ENCODE data around the gene RDH14. TPM values are rescaled to one million over a fixed set of nuclear protein-coding genes. Genes with fewer than 3 reads are reported as not detected.

The RDH14 gene
- polyA plus RNA-seq, 4 donors = 9.7 to 31.6 (median 18.0) TPM

GRCh38 chr2:18599509-18600254, 39.2 kb upstream of the RDH14 start:
- H3K4me1 ChIP-seq (ENCODE audit: control insufficient read depth in 3 of 3, insufficient read depth in 2 of 3, low read depth in 1 of 3, low read length in 2 of 3) = no peaks in the 10 kb centered on the region
- no peaks in the 10 kb centered on the region for H3K27me3 ChIP-seq (ENCODE audit: control insufficient read depth in 3 of 3, insufficient read depth in 3 of 3, low read length in 3 of 3)
- no peak for DNase-seq
- FAIRE-seq = no peak
- H3K4me3 ChIP-seq (ENCODE audit: low read depth in 1 of 3, low read length in 3 of 3) = no peak overlapping the region
- peaks cover 0 to 3% of the 10 kb centered on the region in 2 donors for H3K9me3 ChIP-seq (ENCODE audit: control insufficient read depth in 2 of 2, insufficient read depth in 1 of 2, low read depth in 1 of 2, low read length in 1 of 2)
- H3K36me3 ChIP-seq (ENCODE audit: control insufficient read depth in 3 of 3, insufficient read depth in 2 of 3, low read depth in 1 of 3, low read length in 3 of 3) = no peaks in the 10 kb centered on the region
- 62 to 70% (median 66%) methylated on average over 2 of the region's 2 CpGs for WGBS, 3 donors
- H3K27ac ChIP-seq (ENCODE audit: low read depth in 1 of 3, low read length in 2 of 3) = no peak overlapping the region

GRCh38 chr2:18598848-18599484, 38.5 kb upstream of the RDH14 start:
- Histone ChIP-seq H3K4me3 (ENCODE audit: low read depth in 1 of 3, low read length in 3 of 3) (no peak overlapping the region), H3K36me3 (ENCODE audit: control insufficient read depth in 3 of 3, insufficient read depth in 2 of 3, low read depth in 1 of 3, low read length in 3 of 3) (no peaks in the 10 kb centered on the region), H3K27me3 (ENCODE audit: control insufficient read depth in 3 of 3, insufficient read depth in 3 of 3, low read length in 3 of 3) (no peaks in the 10 kb centered on the region), H3K9me3 (ENCODE audit: control insufficient read depth in 2 of 2, insufficient read depth in 1 of 2, low read depth in 1 of 2, low read length in 1 of 2) (peaks cover 0 to 3% of the 10 kb centered on the region in 2 donors), H3K4me1 (ENCODE audit: control insufficient read depth in 3 of 3, insufficient read depth in 2 of 3, low read depth in 1 of 3, low read length in 2 of 3) (no peaks in the 10 kb centered on the region), H3K27ac (ENCODE audit: low read depth in 1 of 3, low read length in 2 of 3) (no peak overlapping the region)
- WGBS, 3 donors = 69 to 86% (median 81%) methylated on average over 6 of the region's 6 CpGs
- no peak for FAIRE-seq
- no peak for DNase-seq

- Histone ChIP-seq H3K4me3 (ENCODE audit: low read depth in 1 of 3, low read length in 3 of 3) (no peak overlapping the region), H3K9me3 (ENCODE audit: control insufficient read depth in 2 of 2, insufficient read depth in 1 of 2, low read depth in 1 of 2, low read length in 1 of 2) (peaks cover 0 to 3% of the 10 kb centered on the region in 2 donors), H3K36me3 (ENCODE audit: control insufficient read depth in 3 of 3, insufficient read depth in 2 of 3, low read depth in 1 of 3, low read length in 3 of 3) (no peaks in the 10 kb centered on the region), H3K27ac (ENCODE audit: low read depth in 1 of 3, low read length in 2 of 3) (no peak overlapping the region), H3K4me1 (ENCODE audit: control insufficient read depth in 3 of 3, insufficient read depth in 2 of 3, low read depth in 1 of 3, low read length in 2 of 3) (no peaks in the 10 kb centered on the region), H3K27me3 (ENCODE audit: control insufficient read depth in 3 of 3, insufficient read depth in 3 of 3, low read length in 3 of 3) (no peaks in the 10 kb centered on the region)
- FAIRE-seq (no peak), DNase-seq (no peak)
- 68 to 87% (median 82%) methylated on average over 5 of the region's 5 CpGs for WGBS, 3 donors
Observed at GRCh38 chr2:18597618-18598017, 37.2 kb upstream of the RDH14 start.

GRCh38 chr2:18596993-18597392, 36.5 kb upstream of the RDH14 start:
- Histone ChIP-seq H3K27ac (ENCODE audit: low read depth in 1 of 3, low read length in 2 of 3) (no peak overlapping the region), H3K36me3 (ENCODE audit: control insufficient read depth in 3 of 3, insufficient read depth in 2 of 3, low read depth in 1 of 3, low read length in 3 of 3) (no peaks in the 10 kb centered on the region), H3K27me3 (ENCODE audit: control insufficient read depth in 3 of 3, insufficient read depth in 3 of 3, low read length in 3 of 3) (no peaks in the 10 kb centered on the region), H3K9me3 (ENCODE audit: control insufficient read depth in 2 of 2, insufficient read depth in 1 of 2, low read depth in 1 of 2, low read length in 1 of 2) (peaks cover 0 to 3% of the 10 kb centered on the region in 2 donors), H3K4me1 (ENCODE audit: control insufficient read depth in 3 of 3, insufficient read depth in 2 of 3, low read depth in 1 of 3, low read length in 2 of 3) (no peaks in the 10 kb centered on the region), H3K4me3 (ENCODE audit: low read depth in 1 of 3, low read length in 3 of 3) (no peak overlapping the region)
- FAIRE-seq = no peak
- DNase-seq = no peak
- 88 to 93% (median 88%) methylated on average over 3 of the region's 3 CpGs for WGBS, 3 donors

- no peak overlapping the region for H3K27ac ChIP-seq (ENCODE audit: low read depth in 1 of 3, low read length in 2 of 3)
- H3K9me3 ChIP-seq (ENCODE audit: control insufficient read depth in 2 of 2, insufficient read depth in 1 of 2, low read depth in 1 of 2, low read length in 1 of 2) = peaks cover 0 to 3% of the 10 kb centered on the region in 2 donors
- H3K27me3 ChIP-seq (ENCODE audit: control insufficient read depth in 3 of 3, insufficient read depth in 3 of 3, low read length in 3 of 3) = no peaks in the 10 kb centered on the region
- DNase-seq = no peak
- H3K4me1 ChIP-seq (ENCODE audit: control insufficient read depth in 3 of 3, insufficient read depth in 2 of 3, low read depth in 1 of 3, low read length in 2 of 3) = no peaks in the 10 kb centered on the region
- no peak for FAIRE-seq
- no peak overlapping the region for H3K4me3 ChIP-seq (ENCODE audit: low read depth in 1 of 3, low read length in 3 of 3)
- H3K36me3 ChIP-seq (ENCODE audit: control insufficient read depth in 3 of 3, insufficient read depth in 2 of 3, low read depth in 1 of 3, low read length in 3 of 3) = no peaks in the 10 kb centered on the region
- WGBS, 3 donors = 43 to 94% (median 88%) methylated on average over 1 of the region's 1 CpG
Observed at GRCh38 chr2:18593496-18593895, 33.0 kb upstream of the RDH14 start.

- H3K4me1 ChIP-seq (ENCODE audit: control insufficient read depth in 3 of 3, insufficient read depth in 2 of 3, low read depth in 1 of 3, low read length in 2 of 3) = no peaks in the 10 kb centered on the region
- no peak overlapping the region for H3K27ac ChIP-seq (ENCODE audit: low read depth in 1 of 3, low read length in 2 of 3)
- DNase-seq (no peak), FAIRE-seq (no peak)
- H3K27me3 ChIP-seq (ENCODE audit: control insufficient read depth in 3 of 3, insufficient read depth in 3 of 3, low read length in 3 of 3) = no peaks in the 10 kb centered on the region
- peaks cover 0 to 3% of the 10 kb centered on the region in 2 donors for H3K9me3 ChIP-seq (ENCODE audit: control insufficient read depth in 2 of 2, insufficient read depth in 1 of 2, low read depth in 1 of 2, low read length in 1 of 2)
- no peak overlapping the region for H3K4me3 ChIP-seq (ENCODE audit: low read depth in 1 of 3, low read length in 3 of 3)
- no peaks in the 10 kb centered on the region for H3K36me3 ChIP-seq (ENCODE audit: control insufficient read depth in 3 of 3, insufficient read depth in 2 of 3, low read depth in 1 of 3, low read length in 3 of 3)
- WGBS, 3 donors = 84 to 94% (median 88%) methylated on average over 2 of the region's 2 CpGs
Observed at GRCh38 chr2:18592372-18592771, 31.9 kb upstream of the RDH14 start.

GRCh38 chr2:18589354-18589753, 28.9 kb upstream of the RDH14 start, which contains the start of gene NT5C1B:
Gene NT5C1B, minus strand, starts transcription at chr2:18589569. Its CDS starts 101 bp downstream, at chr2:18589468.
- Histone ChIP-seq H3K27ac (ENCODE audit: low read depth in 1 of 3, low read length in 2 of 3) (no peak within 1 kb of the TSS), H3K4me1 (ENCODE audit: control insufficient read depth in 3 of 3, insufficient read depth in 2 of 3, low read depth in 1 of 3, low read length in 2 of 3) (no peaks in the 10 kb centered on the region), H3K9me3 (ENCODE audit: control insufficient read depth in 2 of 2, insufficient read depth in 1 of 2, low read depth in 1 of 2, low read length in 1 of 2) (peaks cover 0 to 14% of the 10 kb centered on the region in 2 donors), H3K36me3 (ENCODE audit: control insufficient read depth in 3 of 3, insufficient read depth in 2 of 3, low read depth in 1 of 3, low read length in 3 of 3) (peaks cover 0 to 7% (median 0%) of the 10 kb centered on the region in 3 donors), H3K27me3 (ENCODE audit: control insufficient read depth in 3 of 3, insufficient read depth in 3 of 3, low read length in 3 of 3) (no peaks in the 10 kb centered on the region), H3K4me3 (ENCODE audit: low read depth in 1 of 3, low read length in 3 of 3) (no peak within 1 kb of the TSS)
- 87 to 95% (median 92%) methylated on average over 1 of the region's 1 CpG for WGBS, 3 donors
- FAIRE-seq = no peak
- DNase-seq = no peak

- H3K36me3 ChIP-seq (ENCODE audit: control insufficient read depth in 3 of 3, insufficient read depth in 2 of 3, low read depth in 1 of 3, low read length in 3 of 3) = peaks cover 0 to 9% (median 0%) of the 10 kb centered on the region in 3 donors
Observed at GRCh38 chr2:18588802-18589201, 28.3 kb upstream of the RDH14 start.

More at GRCh38 chr2:18588802-18589201, 28.3 kb upstream of the RDH14 start:
- Histone ChIP-seq H3K9me3 (ENCODE audit: control insufficient read depth in 2 of 2, insufficient read depth in 1 of 2, low read depth in 1 of 2, low read length in 1 of 2) (peaks cover 0 to 16% of the 10 kb centered on the region in 2 donors), H3K27me3 (ENCODE audit: control insufficient read depth in 3 of 3, insufficient read depth in 3 of 3, low read length in 3 of 3) (no peaks in the 10 kb centered on the region), H3K4me1 (ENCODE audit: control insufficient read depth in 3 of 3, insufficient read depth in 2 of 3, low read depth in 1 of 3, low read length in 2 of 3) (no peaks in the 10 kb centered on the region), H3K27ac (ENCODE audit: low read depth in 1 of 3, low read length in 2 of 3) (no peak overlapping the region), H3K4me3 (ENCODE audit: low read depth in 1 of 3, low read length in 3 of 3) (no peak overlapping the region)
- WGBS, 3 donors = 90 to 96% (median 92%) methylated on average over 1 of the region's 1 CpG
- no peak for FAIRE-seq
- DNase-seq = no peak

Data from small intestine (tissue), 7 donors.